Parathyroid adenoma (tissue), 2 donors: ENCODE results near the gene ANAPC15.

Source experiments
- H2AFZ ChIP-seq: fragments of 300-600 bp; sonication (generic); one replicate; pipeline ENCODE4 v1.7.0; 2017; ENCODE audit warnings: antibody characterized with exemption, mild to moderate bottlenecking
- H3K27ac ChIP-seq: fragments of 300-600 bp; sonication (generic); one replicate; pipeline ENCODE4 v1.7.0; 2017
- H3K27me3 ChIP-seq: fragments of 300-600 bp; sonication (generic); one replicate; pipeline ENCODE4 v1.7.0; 2017; ENCODE audit warnings: low read length; ENCODE audit not compliant: control insufficient read depth, insufficient read depth
- H3K36me3 ChIP-seq: fragments of 300-600 bp; sonication (generic); one replicate; pipeline ENCODE4 v1.7.0; 2017; ENCODE audit warnings: low read length; ENCODE audit not compliant: control insufficient read depth, insufficient read depth
- H3K4me1 ChIP-seq: fragments of 300-600 bp; sonication (generic); one replicate; pipeline ENCODE4 v1.7.0; 2017; ENCODE audit warnings: control low read depth
- H3K4me2 ChIP-seq: fragments of 300-600 bp; sonication (generic); one replicate; pipeline ENCODE4 v1.7.0; 2017; ENCODE audit warnings: low read length
- H3K4me3 ChIP-seq: fragments of 300-600 bp; sonication (generic); one replicate; pipeline ENCODE4 v1.7.0; 2017; ENCODE audit warnings: low read depth, low read length
- H3K79me2 ChIP-seq: fragments of 300-600 bp; sonication (generic); one replicate; pipeline ENCODE4 v1.7.0; 2017; ENCODE audit warnings: control low read depth
- H3K9ac ChIP-seq: fragments of 300-600 bp; sonication (generic); one replicate; pipeline ENCODE4 v1.7.0; 2017; ENCODE audit warnings: mild to moderate bottlenecking
- H3K9me3 ChIP-seq: fragments of 300-600 bp; sonication (generic); one replicate; pipeline ENCODE4 v1.7.0; 2017; ENCODE audit warnings: low read length; ENCODE audit not compliant: control insufficient read depth
- TF ChIP-seq, protein P1 (sequence below): fragments of 300-600 bp; sonication (generic); IDR thresholded peaks from one replicate; pipeline ENCODE4 v1.7.0; 2017; ENCODE audit warnings: antibody characterized with exemption, mild to moderate bottlenecking
- donor health status: primary hyperparathyroidism.

Gene ANAPC15

DNA sequence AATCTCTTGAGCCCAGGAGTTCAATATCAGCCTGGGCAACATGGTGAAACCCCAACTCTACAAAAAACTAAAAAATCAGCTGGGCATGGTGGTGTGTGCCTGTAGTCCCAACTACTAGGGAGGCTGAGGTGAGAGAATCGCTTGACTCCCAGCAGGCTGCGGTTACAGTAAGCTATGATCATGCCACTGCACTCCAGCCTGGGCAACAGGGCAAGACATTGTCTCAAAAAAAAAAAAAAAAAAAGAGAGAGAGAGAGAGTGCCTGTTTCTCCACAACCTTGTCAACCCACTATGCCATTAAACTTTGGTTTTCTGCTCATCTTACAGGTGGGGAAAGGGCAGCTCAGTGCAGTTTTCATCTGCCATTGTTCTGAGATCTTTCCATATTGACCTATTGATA is 28.2 kb upstream of the ANAPC15 start:
- Histone ChIP-seq H3K27ac (no peak overlapping the region), H3K4me1 (no peaks in the 10 kb centered on the region)

DNA sequence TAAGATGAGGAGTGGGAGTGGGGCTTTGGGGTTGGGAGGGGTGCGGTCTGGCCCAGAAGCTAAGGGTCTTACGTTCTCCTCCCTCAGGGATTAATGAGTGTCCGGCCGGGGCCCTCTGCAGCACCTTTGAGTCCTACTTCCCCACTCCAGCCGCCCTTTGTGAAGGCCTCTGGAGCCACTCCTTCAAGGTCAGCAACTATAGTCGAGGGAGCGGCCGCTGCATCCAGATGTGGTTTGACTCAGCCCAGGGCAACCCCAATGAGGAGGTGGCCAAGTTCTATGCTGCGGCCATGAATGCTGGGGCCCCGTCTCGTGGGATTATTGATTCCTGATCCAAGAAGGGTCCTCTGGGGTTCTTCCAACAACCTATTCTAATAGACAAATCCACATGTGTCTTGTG is 27.0 kb upstream of the ANAPC15 start:
- no peak overlapping the region for H3K4me2 ChIP-seq
- H3K4me3 ChIP-seq, result no peak overlapping the region
- TF ChIP-seq, protein P1, sequence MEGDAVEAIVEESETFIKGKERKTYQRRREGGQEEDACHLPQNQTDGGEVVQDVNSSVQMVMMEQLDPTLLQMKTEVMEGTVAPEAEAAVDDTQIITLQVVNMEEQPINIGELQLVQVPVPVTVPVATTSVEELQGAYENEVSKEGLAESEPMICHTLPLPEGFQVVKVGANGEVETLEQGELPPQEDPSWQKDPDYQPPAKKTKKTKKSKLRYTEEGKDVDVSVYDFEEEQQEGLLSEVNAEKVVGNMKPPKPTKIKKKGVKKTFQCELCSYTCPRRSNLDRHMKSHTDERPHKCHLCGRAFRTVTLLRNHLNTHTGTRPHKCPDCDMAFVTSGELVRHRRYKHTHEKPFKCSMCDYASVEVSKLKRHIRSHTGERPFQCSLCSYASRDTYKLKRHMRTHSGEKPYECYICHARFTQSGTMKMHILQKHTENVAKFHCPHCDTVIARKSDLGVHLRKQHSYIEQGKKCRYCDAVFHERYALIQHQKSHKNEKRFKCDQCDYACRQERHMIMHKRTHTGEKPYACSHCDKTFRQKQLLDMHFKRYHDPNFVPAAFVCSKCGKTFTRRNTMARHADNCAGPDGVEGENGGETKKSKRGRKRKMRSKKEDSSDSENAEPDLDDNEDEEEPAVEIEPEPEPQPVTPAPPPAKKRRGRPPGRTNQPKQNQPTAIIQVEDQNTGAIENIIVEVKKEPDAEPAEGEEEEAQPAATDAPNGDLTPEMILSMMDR, result no peak
- H3K9ac ChIP-seq, result no peak overlapping the region
- no peaks in the 10 kb centered on the region for H3K27me3 ChIP-seq
- H2AFZ ChIP-seq, result no peak overlapping the region
- H3K4me1 ChIP-seq, result no peaks in the 10 kb centered on the region
- H3K9me3 ChIP-seq, result no peaks in the 10 kb centered on the region
- H3K27ac ChIP-seq, result no peak overlapping the region
- no peaks in the 10 kb centered on the region for H3K36me3 ChIP-seq
- H3K79me2 ChIP-seq, result no peaks in the 10 kb centered on the region

More for the DNA sequence above, 28.2 kb upstream of the ANAPC15 start:
- Histone ChIP-seq H3K79me2 (no peaks in the 10 kb centered on the region), H3K36me3 (no peaks in the 10 kb centered on the region), H3K27me3 (no peaks in the 10 kb centered on the region), H3K9ac (no peak overlapping the region), H3K4me3 (no peak overlapping the region), H3K9me3 (no peaks in the 10 kb centered on the region), H2AFZ (no peak overlapping the region), H3K4me2 (no peak overlapping the region)
- TF ChIP-seq, protein P1, result no peak

DNA sequence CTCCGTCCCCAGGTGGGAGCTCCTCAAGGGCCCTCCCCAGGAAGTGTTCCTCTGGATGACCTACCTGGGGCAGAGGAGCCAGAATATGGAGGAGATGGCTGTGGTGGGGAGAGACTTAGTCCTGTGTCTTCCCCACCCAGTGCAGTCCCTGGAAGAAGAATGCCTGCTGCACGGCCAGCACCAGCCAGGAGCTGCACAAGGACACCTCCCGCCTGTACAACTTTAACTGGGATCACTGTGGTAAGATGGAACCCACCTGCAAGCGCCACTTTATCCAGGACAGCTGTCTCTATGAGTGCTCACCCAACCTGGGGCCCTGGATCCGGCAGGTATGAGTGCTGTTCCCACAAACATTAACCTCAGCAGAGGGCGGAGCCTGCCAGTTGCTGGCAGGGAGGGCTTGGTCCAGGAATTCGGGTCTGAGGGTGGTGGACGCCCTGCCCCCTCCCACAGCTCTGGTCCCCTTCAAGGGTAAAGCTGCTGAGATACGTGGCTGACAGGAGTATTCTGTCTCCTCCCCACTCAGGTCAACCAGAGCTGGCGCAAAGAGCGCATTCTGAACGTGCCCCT is 26.4 kb upstream of the ANAPC15 start:
- Histone ChIP-seq H3K9me3 (no peaks in the 10 kb centered on the region), H3K79me2 (no peaks in the 10 kb centered on the region), H3K27ac (no peak overlapping the region), H3K36me3 (no peaks in the 10 kb centered on the region), H3K4me2 (no peak overlapping the region), H3K27me3 (no peaks in the 10 kb centered on the region), H3K4me3 (no peak overlapping the region), H2AFZ (no peak overlapping the region), H3K9ac (no peak overlapping the region), H3K4me1 (no peaks in the 10 kb centered on the region)
- TF ChIP-seq, protein P1, result no peak

DNA sequence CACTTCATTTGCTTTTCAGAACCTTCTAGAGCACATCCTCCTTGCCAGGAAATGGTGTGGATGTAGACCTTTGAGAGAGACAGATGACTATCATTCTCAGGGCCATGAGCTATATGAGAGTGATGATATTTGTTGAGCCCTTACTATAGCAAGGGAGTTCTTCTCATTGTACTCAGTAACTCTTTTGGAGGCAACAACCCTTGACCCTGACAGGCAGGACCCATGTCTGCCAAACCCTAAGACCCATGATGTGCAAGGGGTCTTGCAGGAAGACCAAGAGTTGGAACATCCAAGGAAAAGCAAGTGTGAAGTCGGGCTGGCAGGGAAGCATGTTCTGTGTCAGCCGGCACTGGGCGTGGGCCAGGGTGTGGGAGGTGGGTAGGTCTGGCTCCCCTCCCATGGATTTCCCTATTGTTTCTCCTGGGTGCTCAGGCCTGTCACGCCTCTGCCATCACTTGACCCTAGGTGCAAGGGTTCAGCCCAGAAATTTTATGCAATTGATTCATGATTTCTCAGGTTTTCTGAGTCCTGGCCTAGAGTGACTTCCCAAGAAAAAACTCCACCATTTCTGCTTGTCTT is 24.3 kb upstream of the ANAPC15 start:
- no peak overlapping the region for H3K27ac ChIP-seq
- no peaks in the 10 kb centered on the region for H3K36me3 ChIP-seq
- H3K4me2 ChIP-seq, result no peak overlapping the region
- TF ChIP-seq, protein P1, result no peak
- H2AFZ ChIP-seq, result no peak overlapping the region
- H3K4me3 ChIP-seq, result no peak overlapping the region
- H3K9me3 ChIP-seq, result no peaks in the 10 kb centered on the region
- H3K9ac ChIP-seq, result no peak overlapping the region
- H3K27me3 ChIP-seq, result no peaks in the 10 kb centered on the region
- H3K79me2 ChIP-seq, result no peaks in the 10 kb centered on the region
- H3K4me1 ChIP-seq, result no peaks in the 10 kb centered on the region
